HEK293 (cell line): ENCODE data around the gene KRTAP2-4.

Experiments
- ZBTB17 ChIP-seq: fragments of 450-650 bp; formaldehyde crosslinking; IDR thresholded peaks from 2 replicates; pipeline ENCODE4 v1.5.1; 2016; ENCODE audit warnings: missing biosample characterization, missing genetic modification characterization
- ZFP37 ChIP-seq: fragments of 450-650 bp; formaldehyde crosslinking; IDR thresholded peaks from 2 replicates; pipeline ENCODE4 v1.5.1; 2016; ENCODE audit warnings: missing biosample characterization, missing genetic modification characterization
- ZNF239 ChIP-seq: fragments of 450-650 bp; formaldehyde crosslinking; IDR thresholded peaks from 2 replicates; pipeline ENCODE4 v1.5.1; 2016; ENCODE audit warnings: missing biosample characterization, missing genetic modification characterization
- ZNF37A ChIP-seq: fragments of 450-650 bp; IDR thresholded peaks from 2 replicates; pipeline ENCODE4 v1.5.1; 2018; ENCODE audit warnings: missing biosample characterization, missing genetic modification characterization
- TF ChIP-seq, protein P1 (sequence below): fragments of 450-650 bp; formaldehyde crosslinking; IDR thresholded peaks from 2 replicates; pipeline ENCODE4 v1.5.1; 2016; ENCODE audit warnings: missing biosample characterization, missing genetic modification characterization, low read depth
- TF ChIP-seq, protein P2 (sequence below): fragments of 450-650 bp; formaldehyde crosslinking; IDR thresholded peaks from 2 replicates; pipeline ENCODE4 v1.5.1; 2016; ENCODE audit warnings: missing biosample characterization, missing genetic modification characterization
- TF ChIP-seq, protein P3 (sequence below): fragments of 450-650 bp; formaldehyde crosslinking; IDR thresholded peaks from 2 replicates; pipeline ENCODE4 v1.5.1; 2016; ENCODE audit warnings: missing biosample characterization, missing genetic modification characterization
- TF ChIP-seq, protein P4 (sequence below): fragments of 450-650 bp; formaldehyde crosslinking; conservative IDR thresholded peaks from 2 replicates; pipeline ENCODE4 v1.5.1; 2016; ENCODE audit warnings: low read depth, missing biosample characterization, missing genetic modification characterization
- TF ChIP-seq, protein P5 (sequence below): fragments of 450-650 bp; formaldehyde crosslinking; IDR thresholded peaks from 2 replicates; pipeline ENCODE4 v1.5.1; 2016; ENCODE audit warnings: missing biosample characterization, missing genetic modification characterization
- TF ChIP-seq, protein P6 (sequence below): fragments of 450-650 bp; formaldehyde crosslinking; IDR thresholded peaks from 2 replicates; pipeline ENCODE4 v1.5.1; 2016; ENCODE audit warnings: missing biosample characterization, missing genetic modification characterization

DNA sequence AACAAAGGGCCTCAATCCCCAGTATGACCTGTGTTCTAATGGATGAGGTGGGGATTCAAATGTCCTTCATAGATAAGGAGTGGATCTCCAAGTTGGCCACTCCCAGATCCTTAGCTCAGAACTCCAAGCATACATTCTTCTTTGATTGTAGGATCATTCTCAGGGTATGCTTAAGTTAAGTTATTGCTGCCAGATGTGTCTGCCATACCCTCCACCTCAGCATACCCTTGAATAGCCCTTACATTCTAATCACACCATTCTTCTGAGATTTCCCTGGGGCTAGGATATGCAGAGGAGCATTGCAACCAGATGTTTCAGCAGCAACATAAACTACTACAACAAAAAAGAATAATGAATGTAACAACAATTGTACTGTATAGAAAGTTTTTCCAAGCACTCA is 1.6 kb upstream of the KRTAP2-4 start:
- TF ChIP-seq, protein P1, sequence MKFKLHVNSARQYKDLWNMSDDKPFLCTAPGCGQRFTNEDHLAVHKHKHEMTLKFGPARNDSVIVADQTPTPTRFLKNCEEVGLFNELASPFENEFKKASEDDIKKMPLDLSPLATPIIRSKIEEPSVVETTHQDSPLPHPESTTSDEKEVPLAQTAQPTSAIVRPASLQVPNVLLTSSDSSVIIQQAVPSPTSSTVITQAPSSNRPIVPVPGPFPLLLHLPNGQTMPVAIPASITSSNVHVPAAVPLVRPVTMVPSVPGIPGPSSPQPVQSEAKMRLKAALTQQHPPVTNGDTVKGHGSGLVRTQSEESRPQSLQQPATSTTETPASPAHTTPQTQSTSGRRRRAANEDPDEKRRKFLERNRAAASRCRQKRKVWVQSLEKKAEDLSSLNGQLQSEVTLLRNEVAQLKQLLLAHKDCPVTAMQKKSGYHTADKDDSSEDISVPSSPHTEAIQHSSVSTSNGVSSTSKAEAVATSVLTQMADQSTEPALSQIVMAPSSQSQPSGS (tag by site-specific recombination): no peak
- TF ChIP-seq, protein P2, sequence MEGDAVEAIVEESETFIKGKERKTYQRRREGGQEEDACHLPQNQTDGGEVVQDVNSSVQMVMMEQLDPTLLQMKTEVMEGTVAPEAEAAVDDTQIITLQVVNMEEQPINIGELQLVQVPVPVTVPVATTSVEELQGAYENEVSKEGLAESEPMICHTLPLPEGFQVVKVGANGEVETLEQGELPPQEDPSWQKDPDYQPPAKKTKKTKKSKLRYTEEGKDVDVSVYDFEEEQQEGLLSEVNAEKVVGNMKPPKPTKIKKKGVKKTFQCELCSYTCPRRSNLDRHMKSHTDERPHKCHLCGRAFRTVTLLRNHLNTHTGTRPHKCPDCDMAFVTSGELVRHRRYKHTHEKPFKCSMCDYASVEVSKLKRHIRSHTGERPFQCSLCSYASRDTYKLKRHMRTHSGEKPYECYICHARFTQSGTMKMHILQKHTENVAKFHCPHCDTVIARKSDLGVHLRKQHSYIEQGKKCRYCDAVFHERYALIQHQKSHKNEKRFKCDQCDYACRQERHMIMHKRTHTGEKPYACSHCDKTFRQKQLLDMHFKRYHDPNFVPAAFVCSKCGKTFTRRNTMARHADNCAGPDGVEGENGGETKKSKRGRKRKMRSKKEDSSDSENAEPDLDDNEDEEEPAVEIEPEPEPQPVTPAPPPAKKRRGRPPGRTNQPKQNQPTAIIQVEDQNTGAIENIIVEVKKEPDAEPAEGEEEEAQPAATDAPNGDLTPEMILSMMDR: no peak
- no peak for TF ChIP-seq ZFP37 (tag by site-specific recombination)
- TF ChIP-seq, protein P3, sequence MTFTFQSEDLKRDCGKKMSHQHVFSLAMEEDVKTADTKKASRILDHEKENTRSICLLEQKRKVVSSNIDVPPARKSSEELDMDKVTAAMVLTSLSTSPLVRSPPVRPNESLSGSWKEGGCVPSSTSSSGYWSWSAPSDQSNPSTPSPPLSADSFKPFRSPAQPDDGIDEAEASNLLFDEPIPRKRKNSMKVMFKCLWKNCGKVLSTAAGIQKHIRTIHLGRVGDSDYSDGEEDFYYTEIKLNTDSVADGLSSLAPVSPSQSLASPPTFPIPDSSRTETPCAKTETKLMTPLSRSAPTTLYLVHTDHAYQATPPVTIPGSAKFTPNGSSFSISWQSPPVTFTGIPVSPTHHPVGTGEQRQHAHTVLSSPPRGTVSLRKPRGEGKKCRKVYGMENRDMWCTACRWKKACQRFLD (tag by site-specific recombination): no peak
- TF ChIP-seq, protein P4, sequence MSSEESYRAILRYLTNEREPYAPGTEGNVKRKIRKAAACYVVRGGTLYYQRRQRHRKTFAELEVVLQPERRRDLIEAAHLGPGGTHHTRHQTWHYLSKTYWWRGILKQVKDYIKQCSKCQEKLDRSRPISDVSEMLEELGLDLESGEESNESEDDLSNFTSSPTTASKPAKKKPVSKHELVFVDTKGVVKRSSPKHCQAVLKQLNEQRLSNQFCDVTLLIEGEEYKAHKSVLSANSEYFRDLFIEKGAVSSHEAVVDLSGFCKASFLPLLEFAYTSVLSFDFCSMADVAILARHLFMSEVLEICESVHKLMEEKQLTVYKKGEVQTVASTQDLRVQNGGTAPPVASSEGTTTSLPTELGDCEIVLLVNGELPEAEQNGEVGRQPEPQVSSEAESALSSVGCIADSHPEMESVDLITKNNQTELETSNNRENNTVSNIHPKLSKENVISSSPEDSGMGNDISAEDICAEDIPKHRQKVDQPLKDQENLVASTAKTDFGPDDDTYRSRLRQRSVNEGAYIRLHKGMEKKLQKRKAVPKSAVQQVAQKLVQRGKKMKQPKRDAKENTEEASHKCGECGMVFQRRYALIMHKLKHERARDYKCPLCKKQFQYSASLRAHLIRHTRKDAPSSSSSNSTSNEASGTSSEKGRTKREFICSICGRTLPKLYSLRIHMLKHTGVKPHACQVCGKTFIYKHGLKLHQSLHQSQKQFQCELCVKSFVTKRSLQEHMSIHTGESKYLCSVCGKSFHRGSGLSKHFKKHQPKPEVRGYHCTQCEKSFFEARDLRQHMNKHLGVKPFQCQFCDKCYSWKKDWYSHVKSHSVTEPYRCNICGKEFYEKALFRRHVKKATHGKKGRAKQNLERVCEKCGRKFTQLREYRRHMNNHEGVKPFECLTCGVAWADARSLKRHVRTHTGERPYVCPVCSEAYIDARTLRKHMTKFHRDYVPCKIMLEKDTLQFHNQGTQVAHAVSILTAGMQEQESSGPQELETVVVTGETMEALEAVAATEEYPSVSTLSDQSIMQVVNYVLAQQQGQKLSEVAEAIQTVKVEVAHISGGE (tag by site-specific recombination): no peak
- no peak for TF ChIP-seq ZBTB17 (tag by site-specific recombination)
- TF ChIP-seq ZNF239 (tag by site-specific recombination): no peak
- TF ChIP-seq, protein P5, sequence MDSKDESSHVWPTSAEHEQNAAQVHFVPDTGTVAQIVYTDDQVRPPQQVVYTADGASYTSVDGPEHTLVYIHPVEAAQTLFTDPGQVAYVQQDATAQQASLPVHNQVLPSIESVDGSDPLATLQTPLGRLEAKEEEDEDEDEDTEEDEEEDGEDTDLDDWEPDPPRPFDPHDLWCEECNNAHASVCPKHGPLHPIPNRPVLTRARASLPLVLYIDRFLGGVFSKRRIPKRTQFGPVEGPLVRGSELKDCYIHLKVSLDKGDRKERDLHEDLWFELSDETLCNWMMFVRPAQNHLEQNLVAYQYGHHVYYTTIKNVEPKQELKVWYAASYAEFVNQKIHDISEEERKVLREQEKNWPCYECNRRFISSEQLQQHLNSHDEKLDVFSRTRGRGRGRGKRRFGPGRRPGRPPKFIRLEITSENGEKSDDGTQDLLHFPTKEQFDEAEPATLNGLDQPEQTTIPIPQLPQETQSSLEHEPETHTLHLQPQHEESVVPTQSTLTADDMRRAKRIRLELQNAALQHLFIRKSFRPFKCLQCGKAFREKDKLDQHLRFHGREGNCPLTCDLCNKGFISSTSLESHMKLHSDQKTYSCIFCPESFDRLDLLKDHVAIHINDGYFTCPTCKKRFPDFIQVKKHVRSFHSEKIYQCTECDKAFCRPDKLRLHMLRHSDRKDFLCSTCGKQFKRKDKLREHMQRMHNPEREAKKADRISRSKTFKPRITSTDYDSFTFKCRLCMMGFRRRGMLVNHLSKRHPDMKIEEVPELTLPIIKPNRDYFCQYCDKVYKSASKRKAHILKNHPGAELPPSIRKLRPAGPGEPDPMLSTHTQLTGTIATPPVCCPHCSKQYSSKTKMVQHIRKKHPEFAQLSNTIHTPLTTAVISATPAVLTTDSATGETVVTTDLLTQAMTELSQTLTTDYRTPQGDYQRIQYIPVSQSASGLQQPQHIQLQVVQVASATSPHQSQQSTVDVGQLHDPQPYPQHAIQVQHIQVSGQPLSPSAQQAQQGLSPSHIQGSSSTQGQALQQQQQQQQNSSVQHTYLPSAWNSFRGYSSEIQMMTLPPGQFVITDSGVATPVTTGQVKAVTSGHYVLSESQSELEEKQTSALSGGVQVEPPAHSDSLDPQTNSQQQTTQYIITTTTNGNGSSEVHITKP (tag by site-specific recombination): no peak
- no peak for TF ChIP-seq ZNF37A (tag by site-specific recombination)
- TF ChIP-seq, protein P6, sequence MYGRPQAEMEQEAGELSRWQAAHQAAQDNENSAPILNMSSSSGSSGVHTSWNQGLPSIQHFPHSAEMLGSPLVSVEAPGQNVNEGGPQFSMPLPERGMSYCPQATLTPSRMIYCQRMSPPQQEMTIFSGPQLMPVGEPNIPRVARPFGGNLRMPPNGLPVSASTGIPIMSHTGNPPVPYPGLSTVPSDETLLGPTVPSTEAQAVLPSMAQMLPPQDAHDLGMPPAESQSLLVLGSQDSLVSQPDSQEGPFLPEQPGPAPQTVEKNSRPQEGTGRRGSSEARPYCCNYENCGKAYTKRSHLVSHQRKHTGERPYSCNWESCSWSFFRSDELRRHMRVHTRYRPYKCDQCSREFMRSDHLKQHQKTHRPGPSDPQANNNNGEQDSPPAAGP (tag by site-specific recombination): no peak
